Neural cell (in vitro differentiated cells): ENCODE measurements around the gene MAP1LC3A.

Experiments
- EP300 ChIP-seq: fragments of 450-650 bp; conservative IDR thresholded peaks from 2 replicates; pipeline ENCODE4 v1.6.1; 2014; ENCODE audit warnings: antibody characterized with exemption, mild to moderate bottlenecking, moderate library complexity; ENCODE audit not compliant: poor library complexity, severe bottlenecking
- POLR2AphosphoS5 ChIP-seq: IDR thresholded peaks from 2 replicates; pipeline ENCODE4 v1.6.1; 2012
- RAD21 ChIP-seq: fragments of 450-650 bp; conservative IDR thresholded peaks from 2 replicates; pipeline ENCODE4 v1.6.1; 2014; ENCODE audit warnings: antibody characterized with exemption, mild to moderate bottlenecking, moderate library complexity
- SMC3 ChIP-seq: fragments of 450-650 bp; conservative IDR thresholded peaks from 2 replicates; pipeline ENCODE4 v1.6.1; 2014; ENCODE audit warnings: antibody characterized with exemption, mild to moderate bottlenecking, moderate library complexity; ENCODE audit not compliant: poor library complexity
- TAF1 ChIP-seq: IDR thresholded peaks from 2 replicates; pipeline ENCODE4 v1.6.1; 2012; ENCODE audit warnings: low read depth
- TF ChIP-seq, protein P1 (sequence below): fragments of 450-650 bp; IDR thresholded peaks from 2 replicates; pipeline ENCODE4 v1.5.1; 2014; ENCODE audit warnings: antibody characterized with exemption, mild to moderate bottlenecking, moderate library complexity; ENCODE audit not compliant: poor library complexity, severe bottlenecking

DNA sequence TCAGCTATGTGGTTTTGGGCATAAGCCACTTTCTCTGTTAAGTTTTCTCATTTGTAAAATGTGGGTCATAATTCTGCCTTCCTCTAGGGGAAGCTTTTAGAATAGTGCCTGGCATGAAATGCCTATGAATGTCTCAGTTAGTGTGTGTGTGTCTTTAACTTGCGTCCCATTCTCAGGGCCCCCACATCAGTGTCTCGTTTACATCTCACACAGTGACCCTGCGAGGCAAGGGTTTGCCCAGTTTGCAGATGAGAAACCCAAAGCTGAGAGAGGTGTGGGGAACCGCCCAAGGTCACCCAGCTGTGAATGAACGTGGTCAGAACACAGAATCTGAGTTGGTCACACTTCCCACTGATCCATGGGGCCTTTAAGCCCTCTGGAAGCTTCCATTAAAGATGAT, 28.2 kb upstream of the MAP1LC3A start:
- TF ChIP-seq EP300 (no peak), TAF1 (no peak), POLR2AphosphoS5 (no peak), RAD21 (no peak), SMC3 (no peak)
- TF ChIP-seq, protein P1, sequence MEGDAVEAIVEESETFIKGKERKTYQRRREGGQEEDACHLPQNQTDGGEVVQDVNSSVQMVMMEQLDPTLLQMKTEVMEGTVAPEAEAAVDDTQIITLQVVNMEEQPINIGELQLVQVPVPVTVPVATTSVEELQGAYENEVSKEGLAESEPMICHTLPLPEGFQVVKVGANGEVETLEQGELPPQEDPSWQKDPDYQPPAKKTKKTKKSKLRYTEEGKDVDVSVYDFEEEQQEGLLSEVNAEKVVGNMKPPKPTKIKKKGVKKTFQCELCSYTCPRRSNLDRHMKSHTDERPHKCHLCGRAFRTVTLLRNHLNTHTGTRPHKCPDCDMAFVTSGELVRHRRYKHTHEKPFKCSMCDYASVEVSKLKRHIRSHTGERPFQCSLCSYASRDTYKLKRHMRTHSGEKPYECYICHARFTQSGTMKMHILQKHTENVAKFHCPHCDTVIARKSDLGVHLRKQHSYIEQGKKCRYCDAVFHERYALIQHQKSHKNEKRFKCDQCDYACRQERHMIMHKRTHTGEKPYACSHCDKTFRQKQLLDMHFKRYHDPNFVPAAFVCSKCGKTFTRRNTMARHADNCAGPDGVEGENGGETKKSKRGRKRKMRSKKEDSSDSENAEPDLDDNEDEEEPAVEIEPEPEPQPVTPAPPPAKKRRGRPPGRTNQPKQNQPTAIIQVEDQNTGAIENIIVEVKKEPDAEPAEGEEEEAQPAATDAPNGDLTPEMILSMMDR: no peak
